OCI-LY3 (cell line): ENCODE data around the gene TMEM100.

ENCODE experiments used
- H2AFZ ChIP-seq: fragments of 200-600, 300-600 bp; shearing (Covaris generic); 2 replicates; pipeline ENCODE4 v1.6.0; 2014; ENCODE audit warnings: antibody characterized with exemption, low read depth, low read length
- H3K27ac ChIP-seq: fragments of 200-600, 300-600 bp; sonication (generic); 2 replicates; pipeline ENCODE4 v1.5.1; 2014; ENCODE audit warnings: mild to moderate bottlenecking, low read length, moderate library complexity, mixed read lengths
- H3K27me3 ChIP-seq: fragments of 200-600, 300-600 bp; sonication (generic); 2 replicates; pipeline ENCODE4 v1.6.1; 2014; ENCODE audit warnings: low read depth, low read length, mixed read lengths
- H3K36me3 ChIP-seq: fragments of 200-600, 300-600 bp; sonication (generic); replicated peaks from 2 replicates; pipeline ENCODE3; 2014; ENCODE audit warnings: low read depth, low read length, mixed read lengths
- H3K4me1 ChIP-seq: fragments of 300-600, 200-600 bp; sonication (generic); 2 replicates; pipeline ENCODE4 v1.6.1; 2014; ENCODE audit warnings: low read length, mixed read lengths
- H3K4me2 ChIP-seq: fragments of 200-600, 300-600 bp; sonication (generic); 2 replicates; pipeline ENCODE4 v1.6.1; 2014; ENCODE audit warnings: low read length, mixed read lengths
- H3K4me3 ChIP-seq: fragments of 300-600, 200-600 bp; sonication (generic); 2 replicates; pipeline ENCODE4 v1.5.1; 2014; ENCODE audit warnings: antibody characterized with exemption, mild to moderate bottlenecking, low read length, moderate library complexity
- H3K79me2 ChIP-seq: fragments of 300-600, 200-600 bp; shearing (Covaris generic); 2 replicates; pipeline ENCODE4 v1.6.1; 2014; ENCODE audit warnings: mild to moderate bottlenecking, low read length, mixed read lengths
- H3K9ac ChIP-seq: fragments of 300-600, 200-600 bp; shearing (Covaris generic); 2 replicates; pipeline ENCODE4 v1.6.0; 2014; ENCODE audit warnings: mild to moderate bottlenecking, low read length, moderate library complexity
- H3K9me3 ChIP-seq: fragments of 200-600, 300-600 bp; shearing (Covaris generic); 2 replicates; pipeline ENCODE4 v1.6.1; 2014; ENCODE audit warnings: low read length, mixed read lengths; ENCODE audit not compliant: insufficient read depth
- H4K20me1 ChIP-seq: fragments of 200-600, 300-600 bp; sonication (generic); 2 replicates; pipeline ENCODE4 v1.6.1; 2016; ENCODE audit warnings: low read length, mixed read lengths; ENCODE audit not compliant: insufficient read depth
- CTCF ChIP-seq: fragments of 200-600, 300-600 bp; sonication (generic); IDR thresholded peaks from 2 replicates; pipeline ENCODE4 v1.5.1; 2014; ENCODE audit warnings: antibody characterized with exemption, low read length, low read depth
- EZH2phosphoT487 ChIP-seq: fragments of 200-600 bp; shearing (Covaris generic); IDR thresholded peaks from 2 replicates; pipeline ENCODE4 v1.6.1; 2018; ENCODE audit warnings: antibody characterized with exemption, mixed run types, low read depth

TMEM100 gene

DNA sequence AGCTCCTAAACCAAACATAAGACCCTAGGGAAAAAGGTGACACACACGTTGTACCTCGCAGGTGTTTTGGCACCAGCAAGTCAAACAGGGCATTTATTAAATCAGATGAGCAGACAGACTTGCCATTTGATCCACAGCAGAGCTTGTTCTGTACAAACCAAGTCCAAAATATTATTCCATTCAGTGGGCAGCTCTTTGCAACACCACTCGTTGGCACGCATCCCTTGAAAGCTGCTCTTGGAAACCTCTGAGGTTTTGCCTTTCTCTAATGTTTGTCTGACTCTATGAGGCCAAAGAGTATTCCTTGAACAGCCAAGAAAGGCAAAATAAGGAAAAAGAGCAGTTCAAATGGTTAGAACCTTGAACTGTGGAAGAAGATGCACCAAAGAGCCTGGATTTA, 12.7 kb downstream of the TMEM100 start:
- no peak overlapping the region for H3K9ac ChIP-seq
- H3K36me3 ChIP-seq: no peaks in the 10 kb centered on the region
- no peaks in the 10 kb centered on the region for H3K79me2 ChIP-seq
- no peak overlapping the region for H3K27ac ChIP-seq
- H3K9me3 ChIP-seq: no peaks in the 10 kb centered on the region
- H3K27me3 ChIP-seq: peaks cover 6% of the 10 kb centered on the region; the same call in 1 of the 2 replicates
- no peaks in the 10 kb centered on the region for H3K4me1 ChIP-seq
- H3K4me3 ChIP-seq: no peak overlapping the region
- TF ChIP-seq CTCF (no peak), EZH2phosphoT487 (no peak)
- no peak overlapping the region for H3K4me2 ChIP-seq
- H2AFZ ChIP-seq: no peak overlapping the region
- H4K20me1 ChIP-seq: no peaks in the 10 kb centered on the region

- Histone ChIP-seq H3K9me3 (no peaks in the 10 kb centered on the region), H3K4me3 (no peak overlapping the region), H3K27me3 (peaks cover 6% of the 10 kb centered on the region; the same call in 1 of the 2 replicates), H4K20me1 (no peaks in the 10 kb centered on the region), H3K9ac (no peak overlapping the region), H3K4me1 (peaks cover 4% of the 10 kb centered on the region; the same call in 1 of the 2 replicates), H3K4me2 (no peak overlapping the region), H3K79me2 (no peaks in the 10 kb centered on the region), H3K36me3 (no peaks in the 10 kb centered on the region), H3K27ac (no peak overlapping the region), H2AFZ (no peak overlapping the region)
- TF ChIP-seq EZH2phosphoT487: no peak
- TF ChIP-seq CTCF: no peak
These were observed 13.2 kb downstream of the TMEM100 start for GRCh38 chr17:55709440-55709839.

DNA sequence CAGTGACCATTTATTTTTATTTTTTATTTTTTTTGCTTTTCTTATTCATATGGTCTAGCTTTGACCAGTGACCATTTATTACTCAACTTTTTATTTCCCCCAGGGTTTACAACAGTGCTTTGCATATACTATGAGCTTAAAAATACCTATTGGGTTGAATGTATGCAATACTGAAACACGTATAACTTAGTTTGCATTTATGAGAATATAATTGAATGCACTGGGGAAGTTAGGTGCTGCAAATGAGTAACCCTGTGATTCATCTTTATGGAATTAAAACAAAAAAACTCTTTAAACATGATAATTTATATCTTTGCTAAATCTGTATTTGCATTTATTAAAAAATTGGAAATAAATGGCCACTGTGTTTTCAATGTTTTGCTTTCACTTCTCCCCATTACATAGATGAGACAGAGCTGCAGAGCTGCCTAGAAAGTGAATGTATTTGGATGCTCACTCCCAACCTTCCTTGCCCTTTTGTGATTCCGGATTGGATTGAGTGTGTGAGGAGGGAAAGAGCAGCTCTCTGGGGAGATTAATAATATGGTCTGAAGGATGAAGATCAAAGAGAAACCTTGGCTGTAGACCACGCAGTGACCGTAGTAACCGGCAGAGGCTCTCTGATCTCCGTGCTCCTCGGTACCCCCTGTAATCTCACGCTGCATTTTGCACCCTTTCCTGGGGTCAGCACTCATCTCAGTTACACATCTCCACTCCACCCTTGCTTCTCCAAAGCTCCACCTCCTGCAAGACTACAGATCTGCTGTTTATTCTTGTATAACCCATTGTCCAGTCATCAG, 14.3 kb downstream of the TMEM100 start:
- Histone ChIP-seq H3K4me3 (no peak overlapping the region), H2AFZ (no peak overlapping the region), H3K4me2 (no peak overlapping the region)

More for the DNA sequence above, 14.3 kb downstream of the TMEM100 start:
- Histone ChIP-seq H3K27ac (no peak overlapping the region), H3K9me3 (no peaks in the 10 kb centered on the region), H3K9ac (no peak overlapping the region), H3K4me1 (peaks cover 6% of the 10 kb centered on the region; the same call in 1 of the 2 replicates), H3K79me2 (no peaks in the 10 kb centered on the region), H3K36me3 (no peaks in the 10 kb centered on the region), H4K20me1 (no peaks in the 10 kb centered on the region), H3K27me3 (peaks cover 6% of the 10 kb centered on the region; the same call in 1 of the 2 replicates)
- TF ChIP-seq EZH2phosphoT487 (no peak), CTCF (no peak)
